AG08396 (cell line): ENCODE data around the gene UBP1.
"Not testable (repeated sequence)": the region's sequence is repeated elsewhere in the genome, so short reads cannot be mapped to it uniquely, and the experiment has no call there.

Source experiments
- DNase-seq: peaks from one replicate; pipeline ENCODE4 v3.0.0; 2012; ENCODE audit warnings: low spot score, mixed read lengths

UBP1 gene

GRCh38 chr3:33440328-33441224, at the start of gene UBP1:
TSS of gene UBP1 (minus strand) at chr3:33440405. CDS start at chr3:33439848, 557 bp downstream.
- peak; percentile 99 for DNase-seq

GRCh38 chr3:33488683-33489082, 48.5 kb upstream of the UBP1 start:
- DNase-seq, result no peak

GRCh38 chr3:33488246-33488645, 48.0 kb upstream of the UBP1 start:
- DNase-seq, result no peak

- DNase-seq, result no peak
Measured at GRCh38 chr3:33482111-33482521, 41.9 kb upstream of the UBP1 start.

- DNase-seq, result no peak
Measured at GRCh38 chr3:33474896-33475295, 34.7 kb upstream of the UBP1 start.

- DNase-seq, result no peak
Measured at GRCh38 chr3:33473813-33474212, 33.6 kb upstream of the UBP1 start.

- no peak for DNase-seq
Measured at GRCh38 chr3:33467786-33468185, 27.6 kb upstream of the UBP1 start.

GRCh38 chr3:33461097-33461496, 20.9 kb upstream of the UBP1 start:
- no peak for DNase-seq

- not testable (repeated sequence) for DNase-seq
Measured at GRCh38 chr3:33459577-33459976, 19.4 kb upstream of the UBP1 start.

- no peak for DNase-seq
Measured at GRCh38 chr3:33458446-33458845, 18.2 kb upstream of the UBP1 start.

- DNase-seq, result no peak
Measured at GRCh38 chr3:33456756-33457155, 16.6 kb upstream of the UBP1 start.

GRCh38 chr3:33453331-33453761, 13.1 kb upstream of the UBP1 start:
- DNase-seq, result no peak

GRCh38 chr3:33451994-33452393, 11.8 kb upstream of the UBP1 start:
- not testable (repeated sequence) for DNase-seq

GRCh38 chr3:33447958-33448357, 7.8 kb upstream of the UBP1 start:
- DNase-seq, result no peak

GRCh38 chr3:33447256-33447625, 7.0 kb upstream of the UBP1 start:
- not testable (repeated sequence) for DNase-seq

- DNase-seq, result no peak
Measured at GRCh38 chr3:33442190-33442589, 2.0 kb upstream of the UBP1 start.

GRCh38 chr3:33441225-33441976, 1.2 kb upstream of the UBP1 start:
- no peak for DNase-seq

GRCh38 chr3:33439546-33440327, 468 bp downstream of the UBP1 start:
- peak; percentile 79 for DNase-seq

GRCh38 chr3:33438881-33439545, 1.2 kb downstream of the UBP1 start:
- no peak for DNase-seq

- no peak for DNase-seq
Measured at GRCh38 chr3:33438284-33438668, 1.9 kb downstream of the UBP1 start.

- peak; percentile 56 for DNase-seq
Measured at GRCh38 chr3:33437556-33438283, 2.5 kb downstream of the UBP1 start.
